Suprapubic skin (tissue), 4 donors: Measurements from ENCODE around the gene ZNF205. TPM values are rescaled to one million over a fixed set of nuclear protein-coding genes. Genes with fewer than 3 reads are reported as not detected.

Source experiments
- DNase-seq, 2 donors: peaks; one replicate each; pipeline ENCODE4 v3.0.0-alpha.2; 2019; ENCODE audit warnings: low spot score in 2 of 2
- H3K27ac ChIP-seq: fragments of 200-600 bp; sonication (generic); one replicate; pipeline ENCODE4 v1.5.1; 2019
- H3K27me3 ChIP-seq: fragments of 200-600 bp; sonication (generic); one replicate; pipeline ENCODE4 v1.5.1; 2019
- H3K36me3 ChIP-seq: fragments of 200-600 bp; sonication (generic); one replicate; pipeline ENCODE4 v1.5.1; 2019
- H3K4me1 ChIP-seq: fragments of 200-600 bp; sonication (generic); one replicate; pipeline ENCODE4 v1.5.1; 2019
- H3K4me3 ChIP-seq: fragments of 200-600 bp; sonication (generic); one replicate; pipeline ENCODE4 v1.5.1; 2019; ENCODE audit warnings: mild to moderate bottlenecking
- H3K9me3 ChIP-seq: fragments of 200-600 bp; sonication (generic); one replicate; pipeline ENCODE4 v1.5.1; 2019
- CTCF ChIP-seq, 2 donors: fragments of 200-600 bp in 1 of 2; fragments of 450-650 bp in 1 of 2; sonication (generic) in 1 of 2; IDR thresholded peaks; one replicate each; pipeline ENCODE4 v1.5.1; 2016 to 2019; ENCODE audit warnings: antibody characterized with exemption in 2 of 2, mild to moderate bottlenecking in 1 of 2, moderate library complexity in 1 of 2
- EP300 ChIP-seq: sonication (generic); formaldehyde crosslinking; IDR thresholded peaks from one replicate; pipeline ENCODE4 v1.6.1; 2017; ENCODE audit warnings: antibody characterized with exemption
- POLR2A ChIP-seq, 2 donors: fragments of 450-650 bp; IDR thresholded peaks; one replicate each; pipeline ENCODE4 v1.6.1; 2017; ENCODE audit warnings: antibody characterized with exemption in 2 of 2, mild to moderate bottlenecking in 2 of 2, moderate library complexity in 2 of 2
- POLR2AphosphoS5 ChIP-seq, 3 donors: sonication (generic); formaldehyde crosslinking; IDR thresholded peaks; one replicate each; pipeline ENCODE4 v1.6.1; 2017; ENCODE audit warnings: antibody characterized with exemption in 3 of 3
- WGBS: methylation state at CpG from one replicate; pipeline ENCODE4 v1.1.5; 2018; 5-methylcytosine and 5-hydroxymethylcytosine counted together
- total RNA-seq, 4 donors: library from RNA; depleted of rRNA; stranded (reverse); fragments of >200 nt; gene quantifications; one replicate each; pipeline ENCODE4 v1.1.0, GENCODE V29; 2016

The ZNF205 gene
- total RNA-seq, 4 donors from 2014 or later: 18.3 to 22.5 (median 20.9) TPM

GRCh38 chr16:3084491-3084890, 27.9 kb upstream of the ZNF205 start:
- H3K27me3 ChIP-seq: no peaks in the 10 kb centered on the region
- no peaks in the 10 kb centered on the region for H3K36me3 ChIP-seq
- H3K4me1 ChIP-seq: peaks cover 11% of the 10 kb centered on the region
- 95% methylated on average over 1 of the region's 1 CpG for WGBS
- no peak for DNase-seq
- no peak for TF ChIP-seq CTCF (IDR thresholded peaks at IDR 0.05)
- TF ChIP-seq POLR2A (IDR thresholded peaks at IDR 0.05): no peak
- TF ChIP-seq POLR2AphosphoS5 (IDR thresholded peaks at IDR 0.05): no peak
- TF ChIP-seq EP300: no peak
- no peaks in the 10 kb centered on the region for H3K9me3 ChIP-seq
- H3K4me3 ChIP-seq: no peak overlapping the region
- no peak overlapping the region for H3K27ac ChIP-seq

- WGBS: 78% methylated on average over 7 of the region's 7 CpGs
- Histone ChIP-seq H3K4me3 (no peak overlapping the region), H3K27me3 (peaks cover 3% of the 10 kb centered on the region), H3K9me3 (no peaks in the 10 kb centered on the region), H3K4me1 (peaks cover 11% of the 10 kb centered on the region), H3K27ac (no peak overlapping the region), H3K36me3 (no peaks in the 10 kb centered on the region)
- DNase-seq: no peak
- TF ChIP-seq CTCF (IDR thresholded peaks at IDR 0.05) (no peak), EP300 (no peak), POLR2AphosphoS5 (IDR thresholded peaks at IDR 0.05) (no peak), POLR2A (IDR thresholded peaks at IDR 0.05) (no peak)
Observed at GRCh38 chr16:3084969-3085670, 27.3 kb upstream of the ZNF205 start.

GRCh38 chr16:3085868-3086595, 26.4 kb upstream of the ZNF205 start:
- peaks cover 11% of the 10 kb centered on the region for H3K4me1 ChIP-seq
- 85% methylated on average over 17 of the region's 17 CpGs for whole genome bisulfite sequencing
- H3K9me3 ChIP-seq: no peaks in the 10 kb centered on the region
- no peaks in the 10 kb centered on the region for H3K36me3 ChIP-seq
- H3K27ac ChIP-seq: no peak overlapping the region
- peak overlapping the region; percentile 17 for H3K4me3 ChIP-seq
- peaks cover 5% of the 10 kb centered on the region for H3K27me3 ChIP-seq
- TF ChIP-seq POLR2AphosphoS5 (IDR thresholded peaks at IDR 0.05) (no peak), EP300 (no peak), POLR2A (IDR thresholded peaks at IDR 0.05) (no peak), CTCF (IDR thresholded peaks at IDR 0.05) (no peak)
- DNase-seq: no peak

GRCh38 chr16:3086596-3087242, 25.7 kb upstream of the ZNF205 start:
- Histone ChIP-seq H3K9me3 (no peaks in the 10 kb centered on the region), H3K4me1 (peaks cover 11% of the 10 kb centered on the region), H3K27me3 (peaks cover 9% of the 10 kb centered on the region), H3K36me3 (no peaks in the 10 kb centered on the region), H3K27ac (peak overlapping the region; percentile 6), H3K4me3 (peak overlapping the region; percentile 17)
- WGBS: 63% methylated on average over 10 of the region's 14 CpGs
- no peak for TF ChIP-seq POLR2AphosphoS5 (IDR thresholded peaks at IDR 0.05)
- no peak for TF ChIP-seq EP300
- TF ChIP-seq CTCF (IDR thresholded peaks at IDR 0.05): no peak
- no peak for TF ChIP-seq POLR2A (IDR thresholded peaks at IDR 0.05)
- no peak for DNase-seq
